ENCODE data around the gene PHACTR1. TPM values are rescaled to one million over a fixed set of nuclear protein-coding genes. Genes with fewer than 3 reads are reported as not detected.
"Not testable (repeated sequence)": the region's sequence is repeated elsewhere in the genome, so short reads cannot be mapped to it uniquely, and the experiment has no call there.

Gene PHACTR1
- total RNA-seq, 1 donor from 2014 or later: 5.8 TPM

DNA sequence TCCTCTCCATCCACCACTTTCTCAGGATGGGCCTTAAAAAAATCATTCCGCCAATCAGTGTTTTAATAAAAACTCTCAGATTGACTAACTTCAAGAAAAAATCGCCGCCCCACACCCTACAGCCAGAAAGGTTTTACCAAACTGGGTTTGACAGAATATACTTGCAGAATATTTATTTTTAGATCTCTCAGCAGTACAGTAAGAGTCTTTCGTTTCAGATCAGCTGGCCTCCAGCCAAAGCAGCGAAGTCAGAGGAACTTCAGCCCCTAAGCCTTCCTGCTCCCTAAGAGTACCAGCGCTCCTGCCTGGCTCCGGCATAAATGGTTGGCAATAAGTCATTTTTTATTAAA is 587.1 kb downstream of the PHACTR1 start:
- DNase-seq (ENCODE audit: low read depth, low spot score): peak; percentile 45

DNA sequence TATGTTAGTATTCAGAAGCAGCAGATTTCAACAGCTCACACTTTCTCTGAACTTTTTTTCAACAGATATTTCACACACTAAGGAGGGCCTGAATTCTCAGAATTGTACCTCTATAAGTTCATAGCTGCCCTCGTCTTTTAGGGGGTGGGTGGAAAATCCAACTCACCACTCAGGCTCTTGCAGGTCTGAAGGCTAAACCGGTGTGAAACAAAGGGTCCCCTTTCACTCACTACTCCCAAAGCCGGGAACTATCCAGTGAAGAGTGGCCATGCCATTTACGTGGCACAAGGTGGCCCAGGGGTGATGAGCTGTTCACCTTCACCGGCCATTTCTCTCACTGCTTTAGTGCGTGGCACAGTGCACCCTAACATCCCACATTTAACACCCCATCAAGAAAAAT is 587.5 kb downstream of the PHACTR1 start:
- DNase-seq (ENCODE audit: low read depth, low spot score): no peak

DNA sequence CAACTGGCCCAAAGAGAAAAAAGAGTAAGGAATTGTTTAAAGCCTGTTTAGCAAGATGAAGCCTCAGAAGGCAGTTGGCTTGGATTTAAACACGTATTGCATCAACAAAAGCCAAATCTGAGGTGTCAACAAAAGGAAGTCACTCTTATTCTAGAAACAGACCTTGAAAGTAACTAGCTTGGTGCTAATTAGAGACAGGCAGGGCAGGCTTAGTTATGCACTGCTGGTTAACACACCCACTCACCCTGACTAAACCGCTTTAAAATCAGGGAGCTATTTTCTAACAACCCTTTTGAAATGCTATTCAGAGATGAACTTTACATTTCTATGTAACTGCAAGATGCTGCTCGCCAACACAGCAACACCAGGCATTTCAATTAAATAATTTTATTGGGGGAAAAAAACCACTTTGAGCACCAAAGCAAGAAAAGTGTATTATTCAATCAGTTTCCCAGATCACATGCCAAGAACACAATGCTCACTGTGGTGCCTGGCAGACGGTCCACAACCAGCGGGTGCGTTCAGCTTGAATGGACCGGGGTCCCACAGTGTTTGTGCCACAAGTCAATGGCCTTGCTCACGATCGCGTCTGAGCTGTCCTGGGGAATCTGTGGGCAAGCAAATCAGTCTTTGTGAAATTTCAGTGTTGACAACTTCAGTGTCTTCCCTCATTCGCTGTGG is 588.2 kb downstream of the PHACTR1 start:
- no peak for DNase-seq (ENCODE audit: low read depth, low spot score)

DNA sequence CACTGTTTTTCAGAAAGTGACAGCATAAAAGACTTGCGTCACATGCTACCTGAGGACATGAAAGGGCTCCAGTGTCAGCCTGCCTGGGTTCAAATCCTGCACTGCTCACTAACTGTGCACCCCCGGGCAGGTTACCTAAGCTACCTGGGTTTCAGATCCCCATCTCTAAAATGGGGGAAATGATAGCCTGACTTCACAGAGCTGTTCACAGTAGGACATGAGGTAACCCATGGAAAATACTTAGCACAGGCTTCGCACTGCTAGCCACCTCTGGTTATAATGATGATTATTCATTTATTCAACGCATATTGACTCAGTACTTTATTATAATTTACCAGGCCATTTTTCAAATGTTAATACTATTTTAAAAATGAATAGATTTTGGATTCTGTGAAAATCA is 588.7 kb downstream of the PHACTR1 start:
- no peak for DNase-seq (ENCODE audit: low read depth, low spot score)

DNA sequence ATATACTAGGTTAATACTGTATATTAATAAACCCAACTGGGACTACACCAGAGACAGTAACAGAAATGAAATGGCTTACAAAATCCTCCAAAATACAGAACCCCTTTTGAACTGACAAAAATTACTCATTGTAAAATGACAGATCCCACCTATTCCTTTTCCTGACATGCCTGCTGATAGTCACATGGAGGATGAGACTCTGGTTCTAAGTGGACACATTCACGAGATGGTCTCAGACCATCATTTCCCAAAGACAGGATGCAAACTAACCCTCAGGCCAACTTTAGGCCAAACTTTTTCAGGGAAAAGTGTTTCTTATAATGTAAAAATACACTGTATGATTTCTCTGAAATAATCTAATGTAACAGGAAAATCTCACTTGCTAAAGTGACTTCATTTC is 589.2 kb downstream of the PHACTR1 start:
- no peak for DNase-seq (ENCODE audit: low read depth, low spot score)

DNA sequence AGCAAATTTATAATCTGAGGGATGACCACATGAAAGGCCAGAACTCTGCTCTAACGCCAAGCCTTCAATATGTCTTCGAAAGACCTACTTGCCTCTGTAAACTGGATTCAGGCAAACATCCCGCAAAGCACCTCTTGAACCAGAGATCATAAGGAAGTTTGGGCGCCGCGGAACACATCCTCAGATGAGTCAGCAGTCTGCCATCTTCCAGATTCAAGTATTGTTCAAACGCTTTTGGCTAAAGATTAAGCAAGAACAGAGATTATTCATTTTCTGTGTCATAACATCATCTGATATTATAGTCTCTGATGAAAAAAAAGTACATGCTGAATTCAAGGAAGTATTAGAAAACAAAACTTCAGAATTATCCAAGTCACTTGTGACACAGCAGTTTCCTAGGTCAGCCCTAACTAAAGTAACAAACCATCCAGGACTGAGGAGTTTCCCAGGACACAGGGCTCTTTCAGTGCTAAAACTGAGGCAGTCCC is 591.0 kb downstream of the PHACTR1 start:
- DNase-seq (ENCODE audit: low read depth, low spot score): peak; percentile 68

DNA sequence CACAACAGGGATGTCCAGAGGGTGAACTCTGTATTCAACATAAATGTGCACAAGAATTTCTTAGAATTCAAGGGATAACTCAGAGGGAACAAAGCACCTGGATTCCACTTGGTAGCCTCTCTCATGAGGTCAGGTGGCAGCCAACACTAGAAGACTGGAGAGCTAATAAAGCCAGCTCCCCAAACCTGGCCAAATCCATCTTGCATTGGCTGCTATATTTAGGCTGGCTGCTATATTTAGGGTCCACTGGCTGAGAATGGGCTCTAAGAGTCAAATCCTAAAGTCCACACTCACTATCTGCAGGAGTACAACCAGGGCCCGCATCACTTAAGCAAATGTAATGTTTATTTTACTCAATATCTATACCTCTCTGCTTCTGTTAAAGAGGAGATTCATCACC is 591.8 kb downstream of the PHACTR1 start:
- no peak for DNase-seq (ENCODE audit: low read depth, low spot score)

DNA sequence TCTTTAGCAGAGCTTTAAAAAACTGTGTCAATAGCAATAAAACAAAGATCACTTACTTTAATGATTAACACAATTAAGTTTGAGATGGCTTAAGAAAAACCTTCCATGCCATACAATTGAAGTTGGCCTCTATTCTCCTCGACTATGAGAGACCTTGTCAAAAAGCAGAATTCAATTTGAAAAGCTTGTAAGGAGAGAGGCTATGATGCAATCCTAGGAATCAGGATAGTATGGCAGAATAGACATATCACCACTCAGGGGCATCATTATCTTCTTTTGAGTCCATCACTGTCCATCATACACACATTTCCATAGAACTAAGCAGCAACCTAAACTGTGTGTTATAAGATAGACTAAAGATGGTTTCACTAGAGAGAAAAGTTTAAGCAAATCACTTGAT is 594.6 kb downstream of the PHACTR1 start:
- DNase-seq (ENCODE audit: low read depth, low spot score): no peak

DNA sequence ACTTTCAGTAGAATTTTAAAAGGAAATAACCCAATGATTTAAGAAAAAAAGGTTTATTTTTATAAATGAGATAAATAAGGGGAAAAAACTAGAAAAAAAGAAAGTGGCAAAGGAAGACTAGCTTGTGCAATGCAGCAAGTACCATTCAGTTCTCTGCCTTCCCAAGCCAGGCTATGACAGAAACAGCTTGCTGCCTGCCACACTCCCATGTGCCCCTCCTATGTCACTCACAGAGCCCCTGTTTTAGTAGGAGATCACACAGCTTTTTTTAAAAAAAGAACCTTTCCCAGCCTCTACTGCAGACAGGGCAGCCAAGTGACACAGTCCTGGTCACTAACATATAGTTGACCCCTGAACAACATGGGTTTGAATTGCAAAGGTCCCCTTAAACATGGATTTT is 598.2 kb downstream of the PHACTR1 start:
- no peak for DNase-seq (ENCODE audit: low read depth, low spot score)

DNA sequence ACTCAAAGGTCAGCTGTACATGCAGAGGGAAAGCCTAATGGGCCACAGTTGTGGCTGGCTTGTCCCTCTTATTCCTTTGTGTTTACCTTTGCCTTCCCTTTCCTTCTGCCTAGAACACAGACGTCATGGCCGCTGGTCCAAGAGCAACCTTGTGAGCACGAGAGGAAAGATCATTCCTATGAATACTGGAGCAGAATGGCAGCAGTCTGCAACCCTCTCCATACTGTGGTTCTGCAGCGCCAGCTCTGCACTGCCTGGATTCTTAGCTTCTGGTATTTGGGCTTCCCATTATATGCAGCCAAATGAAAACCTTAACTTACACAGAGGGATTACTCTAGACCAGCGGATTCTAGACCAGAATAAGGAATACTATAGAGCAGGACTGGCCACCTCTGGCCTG is 599.3 kb downstream of the PHACTR1 start:
- DNase-seq (ENCODE audit: low read depth, low spot score): no peak

DNA sequence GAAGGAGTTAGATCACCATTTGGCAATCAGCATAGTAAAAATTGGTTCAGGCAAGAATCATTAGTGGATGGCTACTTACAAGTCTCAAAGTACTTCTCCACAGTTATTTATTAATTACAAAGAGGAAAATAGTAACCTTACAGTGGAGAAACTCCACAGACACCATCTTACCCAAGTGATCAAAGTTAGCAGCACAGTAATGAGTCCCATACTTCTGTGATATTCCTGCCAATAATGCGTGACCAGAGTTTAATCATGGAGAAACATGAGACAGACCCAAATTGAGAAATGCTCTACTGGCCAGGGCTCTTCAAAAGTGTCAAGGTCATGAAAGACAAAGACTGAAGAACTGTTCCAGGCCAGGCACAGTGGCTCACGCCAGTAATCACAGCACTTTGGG is 602.3 kb downstream of the PHACTR1 start:
- DNase-seq (ENCODE audit: low read depth, low spot score): no peak

DNA sequence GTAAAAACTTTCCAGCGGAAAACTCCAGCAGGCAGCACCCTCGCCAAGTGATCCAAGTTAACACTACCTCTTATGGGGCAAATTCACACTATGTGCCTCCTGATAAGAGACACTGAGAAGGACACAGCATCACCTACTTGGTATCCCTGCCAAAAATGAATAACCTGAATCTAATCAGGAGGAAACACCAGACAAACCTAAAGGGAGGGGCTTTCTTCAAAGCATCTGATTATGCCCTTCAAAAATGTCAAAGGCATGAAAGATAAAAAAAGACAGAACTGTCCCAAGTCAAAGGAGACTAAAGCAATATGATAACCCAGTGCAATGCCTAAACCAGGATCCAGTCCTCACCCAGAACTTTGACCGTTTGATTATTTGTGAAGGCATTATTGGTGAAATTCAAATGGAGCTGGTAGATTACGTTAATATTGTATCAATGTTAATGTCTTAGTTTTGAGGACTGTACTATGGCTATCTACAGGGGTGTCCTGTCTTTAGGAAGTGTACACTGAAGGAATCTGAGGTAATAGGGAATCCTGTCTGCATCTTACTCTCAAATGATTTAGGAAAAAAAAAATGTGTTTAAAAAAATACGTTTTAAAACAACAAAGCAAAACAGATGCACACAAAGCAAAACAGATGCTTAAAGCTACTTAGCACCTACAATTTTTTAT is 603.5 kb downstream of the PHACTR1 start:
- no peak for DNase-seq (ENCODE audit: low read depth, low spot score)

DNA sequence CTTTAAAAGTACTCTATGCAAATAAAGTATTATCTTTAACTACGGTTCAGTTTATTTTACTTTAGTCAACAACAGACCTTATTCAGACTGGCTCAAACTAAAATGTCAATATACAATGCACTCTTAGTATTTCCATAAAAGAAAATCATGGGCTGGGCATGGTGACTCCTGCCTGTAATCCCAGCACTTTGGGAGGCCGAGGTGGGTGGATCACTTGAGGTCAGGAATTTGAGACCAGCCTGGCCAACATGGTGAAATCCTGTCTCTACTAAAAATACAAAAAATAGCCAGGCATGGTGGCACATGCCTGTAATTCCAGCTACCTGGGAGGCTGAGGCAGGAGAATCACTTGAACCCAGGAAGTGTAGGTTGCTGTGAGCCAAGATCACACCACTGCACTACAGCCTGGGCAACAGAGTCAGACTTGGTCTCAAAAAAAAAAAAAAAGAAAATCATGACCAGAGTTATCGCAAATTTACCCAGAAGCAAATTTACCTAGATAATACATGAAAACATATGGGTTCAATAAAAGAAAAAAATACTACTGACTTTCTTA is 609.5 kb downstream of the PHACTR1 start:
- not testable (repeated sequence) for DNase-seq (ENCODE audit: low read depth, low spot score)

DNA sequence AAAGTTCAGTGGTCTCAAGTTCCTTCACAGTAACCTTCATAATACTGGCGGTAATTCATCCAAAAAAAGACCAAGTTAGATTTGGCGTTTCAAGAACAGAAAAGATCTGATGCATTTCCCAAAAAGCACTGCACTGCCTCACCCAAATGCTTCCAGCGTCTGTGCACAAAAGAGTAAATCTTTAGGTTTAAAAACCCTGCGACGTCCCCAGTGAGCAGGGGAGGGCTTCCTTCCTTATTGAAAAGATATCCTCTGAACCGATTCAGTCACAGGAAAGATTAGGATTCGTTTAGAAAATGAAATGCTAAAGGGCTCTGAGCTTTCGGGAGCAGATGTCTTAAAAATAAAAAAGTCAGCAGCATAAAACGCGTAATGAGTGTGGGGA is 611.1 kb downstream of the PHACTR1 start:
- DNase-seq (ENCODE audit: low read depth, low spot score): no peak

DNA sequence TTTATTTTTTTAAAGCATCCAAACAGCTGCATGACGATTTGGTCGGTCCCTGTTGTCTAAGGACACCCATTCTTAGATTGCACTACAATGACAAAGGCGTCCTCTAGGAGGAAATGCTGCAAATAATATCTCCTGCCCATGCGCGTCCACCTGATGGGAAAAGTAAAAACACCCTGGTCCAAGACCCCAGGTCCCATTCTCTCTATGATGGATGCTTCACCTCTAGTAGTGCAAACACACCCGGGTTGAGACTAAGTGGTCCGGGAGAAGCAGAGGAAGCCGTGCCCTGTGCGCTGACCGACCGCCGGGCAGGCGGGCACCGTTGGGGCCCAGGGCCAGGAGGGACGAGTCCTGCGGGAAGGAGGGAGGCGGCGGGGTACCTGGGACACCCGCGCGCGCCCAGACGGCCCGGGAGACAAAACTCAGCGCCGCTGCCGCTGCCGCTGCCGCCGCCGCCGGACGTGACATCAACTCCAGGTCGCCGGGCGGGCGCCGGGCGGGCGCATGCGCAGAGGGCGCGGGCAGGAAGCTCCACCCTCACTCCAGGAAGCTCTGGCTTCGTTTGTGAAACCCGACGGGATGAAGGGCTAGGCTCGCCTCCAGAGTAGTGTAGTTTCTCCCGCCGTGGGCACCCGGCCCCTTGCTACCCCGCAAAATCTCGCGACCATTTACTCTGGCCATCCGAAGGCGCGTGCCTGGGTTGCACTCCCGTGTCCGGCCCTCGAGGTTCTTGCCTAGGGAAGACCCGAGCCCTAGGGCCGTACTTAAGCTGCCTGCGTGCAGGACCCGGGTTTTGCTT is 611.7 kb downstream of the PHACTR1 start, which contains the start of gene TBC1D7:
Gene TBC1D7, minus strand, starts transcription at position 462 of the 799 bp plus-strand sequence. CDS start 1,639 bp downstream, outside the sequence.
- peak; percentile 68 for DNase-seq (ENCODE audit: low read depth, low spot score)

DNA sequence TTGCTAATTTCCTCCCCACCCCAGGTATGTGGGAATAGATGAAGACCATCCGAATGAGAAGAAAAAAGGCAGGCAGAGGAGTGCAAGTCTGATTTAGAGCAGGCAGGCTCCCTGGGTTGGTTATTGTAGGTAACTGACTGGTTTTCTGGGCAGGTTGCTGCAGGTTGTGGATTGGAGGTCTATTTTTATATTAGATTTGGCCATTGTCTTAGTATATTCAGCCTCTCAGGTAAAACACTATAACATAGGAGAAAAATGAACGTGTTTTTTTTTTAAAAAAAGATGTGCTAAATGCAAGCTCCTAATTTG is 612.3 kb downstream of the PHACTR1 start:
- no peak for DNase-seq (ENCODE audit: low read depth, low spot score)

DNA sequence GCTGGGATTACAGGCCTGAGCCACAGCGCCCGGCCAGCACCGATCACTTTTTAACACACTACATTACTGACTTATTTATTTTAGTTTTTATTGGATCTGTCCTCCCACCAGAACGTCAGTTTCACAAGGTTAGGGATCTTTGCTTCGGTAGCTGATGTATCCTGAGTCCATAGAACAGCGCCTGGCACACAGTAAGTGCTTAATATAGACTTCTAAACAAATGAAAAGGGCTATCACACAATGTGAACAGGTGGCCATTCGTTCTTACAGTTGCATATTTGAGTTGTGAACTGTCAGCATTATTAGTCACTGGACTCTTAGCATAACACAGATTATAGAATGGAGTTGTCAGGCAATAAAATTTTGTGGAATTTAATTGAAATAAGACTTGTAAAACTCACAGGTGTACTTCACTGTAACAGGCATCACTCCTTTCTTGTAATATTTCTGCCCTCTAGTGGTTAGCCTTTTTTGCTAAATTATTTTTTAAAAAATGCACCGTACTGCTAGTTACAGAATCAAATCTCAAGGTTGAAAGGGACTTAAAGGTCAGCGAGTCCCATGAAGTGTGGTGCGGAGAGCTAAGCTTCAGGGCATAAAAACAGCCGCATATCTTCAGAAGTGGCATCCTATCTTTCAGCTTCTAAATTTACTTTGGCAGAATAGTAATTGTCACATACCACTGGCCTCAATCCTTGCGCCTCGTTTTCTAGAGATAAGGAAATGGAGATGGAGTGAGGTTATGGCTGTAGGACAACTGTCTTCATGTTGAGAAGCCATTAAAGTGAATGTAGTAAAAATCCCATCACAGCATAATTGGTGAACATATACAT is 615.2 kb downstream of the PHACTR1 start:
- no peak for DNase-seq (ENCODE audit: low read depth, low spot score)

DNA sequence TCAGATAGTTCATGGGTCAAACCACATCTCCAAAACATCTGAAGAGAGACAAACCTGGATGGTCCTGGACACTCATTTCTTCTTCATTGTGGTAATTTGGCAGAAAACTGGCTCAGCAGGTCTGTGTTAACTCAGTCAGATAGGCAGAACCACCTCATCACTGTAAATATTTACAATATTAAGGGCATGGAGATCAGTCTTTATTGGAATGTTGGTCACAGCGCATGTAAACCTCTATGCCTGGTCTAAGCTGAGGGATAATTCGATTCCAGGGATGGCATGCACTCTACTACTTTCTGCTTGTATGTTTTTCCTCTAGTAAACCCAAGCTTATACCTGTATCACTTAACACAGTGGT is 615.8 kb downstream of the PHACTR1 start:
- DNase-seq (ENCODE audit: low read depth, low spot score): no peak

DNA sequence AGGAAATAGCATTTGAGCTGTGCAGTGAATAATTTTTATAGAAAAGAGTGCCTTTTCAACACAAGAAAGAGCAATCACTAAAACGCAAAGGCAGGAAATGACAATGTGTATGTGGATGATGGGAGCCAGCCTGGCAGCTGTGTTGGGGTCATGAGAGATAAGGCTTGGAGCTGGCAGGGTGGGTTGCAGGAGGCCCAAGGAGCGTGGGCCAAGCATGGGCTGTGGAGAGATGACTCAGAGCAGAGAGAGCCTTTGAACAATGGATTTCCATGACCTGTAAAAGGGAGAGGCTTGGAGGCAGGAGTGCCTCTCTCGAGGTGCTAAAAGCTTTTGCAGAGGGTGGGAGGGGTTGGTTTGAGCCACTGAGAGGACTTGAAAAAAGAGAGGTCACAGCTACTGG is 618.4 kb downstream of the PHACTR1 start:
- peak; percentile 77 for DNase-seq (ENCODE audit: low read depth, low spot score)

DNA sequence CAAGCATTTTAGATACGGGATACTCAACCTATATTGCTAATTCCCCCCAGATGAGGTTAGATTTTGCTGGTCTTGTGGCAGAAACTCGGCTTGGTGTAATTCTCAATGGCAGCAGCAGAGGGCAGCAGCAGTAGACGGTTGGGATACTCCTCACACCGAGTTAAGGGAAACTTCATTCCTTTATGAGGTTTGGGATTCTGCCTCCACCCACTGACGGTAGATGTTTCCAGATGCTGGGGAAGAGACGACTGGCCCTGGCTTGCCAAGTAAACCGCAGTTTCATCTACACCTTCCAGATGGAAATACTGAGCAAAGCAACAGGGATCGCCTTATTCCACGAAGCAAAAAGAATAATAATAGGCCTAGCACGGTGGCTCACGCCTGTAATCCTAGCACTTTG is 620.0 kb downstream of the PHACTR1 start:
- DNase-seq (ENCODE audit: low read depth, low spot score): peak; percentile 36

DNA sequence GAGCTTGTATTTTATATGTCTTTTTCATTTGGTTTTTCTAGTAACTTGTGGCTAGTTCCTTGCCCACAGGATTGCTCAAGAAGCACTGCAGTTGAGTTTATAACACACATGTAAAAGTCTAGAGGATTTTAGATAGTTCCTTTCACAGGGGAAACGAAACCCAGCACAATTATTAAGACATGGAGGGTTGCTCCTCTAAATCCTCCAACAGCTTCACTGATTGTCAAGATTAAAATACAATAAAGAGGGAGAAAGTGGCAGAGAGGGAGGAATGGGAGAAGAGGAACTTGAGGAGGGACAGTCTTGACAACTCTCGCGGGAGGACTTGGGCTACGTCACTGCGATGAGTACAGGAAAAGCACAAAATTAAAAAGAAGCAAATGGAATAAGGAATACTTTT is 621.5 kb downstream of the PHACTR1 start:
- DNase-seq (ENCODE audit: low read depth, low spot score): no peak

Data from pulmonary artery endothelial cell (primary cell).